Muscle of leg (tissue), 11 donors: ENCODE results near the gene ZNF827. TPM values are rescaled to one million over a fixed set of nuclear protein-coding genes. Genes with fewer than 3 reads are reported as not detected.

Experiments used
- DNase-seq: peaks from one replicate; pipeline ENCODE4 v3.0.0; 2013
- H3K27ac ChIP-seq: one replicate; pipeline ENCODE4 v1.5.1; 2013; ENCODE audit warnings: mild to moderate bottlenecking, low read length, control low read depth
- H3K27me3 ChIP-seq: one replicate; pipeline ENCODE4 v1.6.1; 2013; ENCODE audit warnings: low read length; ENCODE audit not compliant: control insufficient read depth, insufficient read depth
- H3K36me3 ChIP-seq: one replicate; pipeline ENCODE4 v1.6.1; 2013; ENCODE audit warnings: low read length; ENCODE audit not compliant: control insufficient read depth, insufficient read depth
- H3K4me1 ChIP-seq: one replicate; pipeline ENCODE4 v1.6.1; 2013; ENCODE audit warnings: low read length; ENCODE audit not compliant: control insufficient read depth, insufficient read depth
- H3K4me3 ChIP-seq: one replicate; pipeline ENCODE4 v1.5.1; 2013; ENCODE audit warnings: low read length, control low read depth
- H3K9me3 ChIP-seq: replicated peaks from 2 replicates; pipeline ENCODE4 v1.6.1; 2013; ENCODE audit warnings: low read depth, low read length; ENCODE audit not compliant: control insufficient read depth
- WGBS: methylation state at CpG from one replicate; pipeline ENCODE4 v1.1.5; 2013; ENCODE audit warnings: missing lambda C conversion rate; ENCODE audit not compliant: insufficient coverage; 5-methylcytosine and 5-hydroxymethylcytosine counted together
- polyA plus RNA-seq, 8 donors: library from polyadenylated mRNA; unstranded; fragments of 120-200 nt; gene quantifications; one replicate each; pipeline versions ENCODE4 v1.2.1 to v1.2.3, GENCODE V29; 2013; ENCODE audit warnings: inconsistent platforms in 1 of 8, low replicate concordance in 1 of 8; ENCODE audit not compliant: insufficient read length in 8 of 8, insufficient read depth in 1 of 8
- total RNA-seq: library from RNA; stranded (reverse); fragments of 120-200 nt; gene quantifications from one replicate; pipeline ENCODE4 v1.2.4, GENCODE V29; 2013

ZNF827 gene
- total and polyA plus RNA-seq, 9 donors: 13.2 to 19.1 (median 16.2) TPM

DNA sequence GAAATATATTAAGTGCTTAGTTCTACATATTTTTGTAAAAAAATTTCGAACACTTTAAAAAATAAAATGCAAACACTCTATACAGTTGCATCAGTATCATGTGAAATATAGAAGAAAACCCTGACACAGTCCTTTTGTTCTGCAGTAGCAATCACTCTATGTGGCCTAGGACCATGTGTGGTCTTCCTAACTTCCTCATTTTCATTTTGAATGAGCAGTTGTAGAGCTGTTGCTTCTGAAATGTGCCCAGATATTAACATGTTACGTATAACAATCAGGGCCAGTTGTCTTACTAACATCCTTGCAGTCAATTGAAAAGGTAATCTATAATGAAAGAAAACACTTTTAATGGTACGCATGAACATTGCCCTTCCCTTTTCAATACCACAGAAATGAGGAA is 107.9 kb downstream of the ZNF827 start:
- no peak overlapping the region for H3K27ac ChIP-seq
- no peak overlapping the region for H3K4me3 ChIP-seq
- peaks cover 9% of the 10 kb centered on the region for H3K36me3 ChIP-seq
- H3K27me3 ChIP-seq: no peaks in the 10 kb centered on the region
- H3K9me3 ChIP-seq: no peaks in the 10 kb centered on the region
- DNase-seq: peak; percentile 37
- WGBS: no CpG with 5 or more reads among the region's 3 CpGs
- H3K4me1 ChIP-seq: no peaks in the 10 kb centered on the region

DNA sequence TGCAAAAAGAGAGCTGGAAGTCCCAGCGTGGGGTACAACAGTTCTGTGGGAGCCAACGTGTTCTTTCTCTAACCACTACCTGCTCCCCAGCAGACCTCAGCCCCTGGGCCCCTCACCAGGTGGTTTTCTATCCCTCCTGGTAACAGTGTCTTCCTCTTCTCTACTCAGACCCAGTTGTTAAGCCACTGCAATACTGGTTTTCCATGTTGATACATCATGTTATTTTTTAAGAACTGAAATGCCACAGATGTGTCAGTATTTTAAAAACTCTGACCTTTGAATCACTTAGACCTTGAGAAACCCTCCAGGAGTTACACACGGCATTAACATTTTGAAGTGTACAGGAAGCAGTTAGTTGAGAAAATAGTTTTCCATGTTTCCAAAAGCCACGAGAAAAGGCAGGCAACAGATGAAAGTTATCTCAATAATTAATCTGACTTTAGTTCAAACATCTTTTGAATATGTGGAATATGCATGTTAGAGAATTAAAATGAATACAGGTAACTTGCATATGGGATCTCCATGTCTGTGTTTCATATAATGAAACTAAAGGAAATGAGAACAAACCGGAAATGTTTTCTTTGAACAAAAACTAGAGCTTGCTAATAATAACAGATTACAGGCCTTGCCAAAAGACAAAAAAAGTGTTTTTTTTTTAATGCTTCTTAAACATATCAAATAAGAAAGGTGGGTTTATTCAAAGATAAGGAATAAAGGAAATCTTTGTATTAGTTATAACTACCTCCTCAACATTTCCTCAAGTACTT is 108.8 kb downstream of the ZNF827 start:
- peaks cover 18% of the 10 kb centered on the region for H3K36me3 ChIP-seq
- no peaks in the 10 kb centered on the region for H3K9me3 ChIP-seq
- no peaks in the 10 kb centered on the region for H3K27me3 ChIP-seq
- H3K27ac ChIP-seq: no peak overlapping the region
- DNase-seq: no peak
- no peak overlapping the region for H3K4me3 ChIP-seq
- H3K4me1 ChIP-seq: no peaks in the 10 kb centered on the region
- WGBS: 69% methylated on average over 2 of the region's 5 CpGs

DNA sequence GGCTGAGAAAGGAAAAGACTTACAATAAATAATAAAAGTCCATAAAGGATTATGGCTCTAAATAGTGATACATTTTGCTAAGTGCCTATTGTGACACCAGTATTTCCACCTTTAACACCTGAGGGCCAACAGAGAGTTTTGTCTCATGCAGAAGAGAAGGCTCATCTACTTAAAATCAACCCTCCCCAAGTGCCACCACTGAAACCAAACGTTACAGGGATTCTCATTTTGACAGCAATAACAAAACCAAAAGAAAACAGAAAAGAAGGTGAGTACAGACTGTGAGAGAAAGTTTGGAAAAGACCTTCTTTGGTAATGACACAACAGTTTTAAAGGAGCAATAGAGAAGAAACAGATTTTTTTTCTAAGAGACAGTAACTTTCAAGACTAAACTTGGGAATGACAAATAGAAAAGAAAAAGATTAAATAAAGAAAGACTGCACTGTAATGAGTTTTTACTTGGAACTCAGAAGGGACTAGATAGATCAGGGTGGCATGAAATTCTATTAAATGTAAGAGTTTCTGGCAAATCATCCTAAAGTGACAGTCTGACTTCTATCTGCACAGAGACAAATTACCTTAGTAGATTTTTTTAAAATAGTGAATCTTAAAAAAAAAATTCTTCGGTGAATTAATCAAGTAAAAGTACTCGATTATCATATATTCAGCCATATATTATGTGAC is 109.7 kb downstream of the ZNF827 start:
- no peak for DNase-seq
- H3K4me3 ChIP-seq: no peak overlapping the region
- peaks cover 18% of the 10 kb centered on the region for H3K36me3 ChIP-seq
- H3K27me3 ChIP-seq: no peaks in the 10 kb centered on the region
- WGBS: no CpG with 5 or more reads among the region's 3 CpGs
- H3K4me1 ChIP-seq: no peaks in the 10 kb centered on the region
- no peaks in the 10 kb centered on the region for H3K9me3 ChIP-seq
- H3K27ac ChIP-seq: no peak overlapping the region

DNA sequence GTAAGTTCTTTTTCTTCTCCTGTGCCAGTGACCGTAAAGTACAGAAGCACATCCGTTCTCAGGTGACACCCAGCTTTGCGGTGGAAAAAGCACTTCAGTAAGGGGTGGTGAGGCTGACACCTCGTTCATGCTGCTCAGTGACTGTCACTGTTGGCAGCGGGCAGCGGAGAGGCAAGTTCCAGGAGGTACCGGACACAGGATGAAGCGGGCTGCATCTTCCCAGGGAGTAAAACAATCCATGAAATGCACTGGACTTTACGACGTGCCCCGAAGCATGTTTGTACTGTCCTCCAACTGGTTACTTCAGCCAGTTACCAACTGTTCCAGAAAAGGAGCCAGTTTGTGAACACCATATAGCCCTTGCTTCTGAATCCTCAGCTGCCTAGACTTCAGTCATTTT is 110.7 kb downstream of the ZNF827 start:
- H3K36me3 ChIP-seq: peaks cover 18% of the 10 kb centered on the region
- no peak overlapping the region for H3K4me3 ChIP-seq
- 75% methylated on average over 5 of the region's 11 CpGs for WGBS
- H3K9me3 ChIP-seq: no peaks in the 10 kb centered on the region
- H3K27ac ChIP-seq: no peak overlapping the region
- H3K4me1 ChIP-seq: no peaks in the 10 kb centered on the region
- H3K27me3 ChIP-seq: no peaks in the 10 kb centered on the region
- DNase-seq: no peak

DNA sequence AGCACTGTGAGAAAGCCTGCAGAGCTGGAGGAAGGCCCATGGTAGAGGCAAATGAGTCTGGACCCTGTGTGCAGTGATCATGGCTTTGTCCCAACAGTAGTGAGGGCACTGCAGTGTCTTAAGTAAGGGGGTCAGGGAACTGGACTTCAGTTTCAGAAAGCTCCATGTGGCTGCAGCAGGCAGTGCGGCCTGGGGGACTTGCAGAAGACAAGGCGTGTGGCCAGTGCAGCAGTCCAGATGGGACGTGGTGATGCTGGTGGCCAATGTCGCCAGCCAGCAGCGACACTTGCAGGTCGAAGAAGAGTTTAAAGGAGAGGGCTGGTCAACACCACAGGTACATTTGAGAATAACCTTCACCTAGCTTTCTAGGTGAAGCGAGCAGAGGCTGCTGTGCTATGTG is 113.4 kb downstream of the ZNF827 start:
- Histone ChIP-seq H3K27ac (no peak overlapping the region), H3K4me1 (peaks cover 3% of the 10 kb centered on the region), H3K27me3 (no peaks in the 10 kb centered on the region), H3K36me3 (peaks cover 20% of the 10 kb centered on the region), H3K4me3 (no peak overlapping the region), H3K9me3 (no peaks in the 10 kb centered on the region)
- WGBS: 90% methylated on average over 6 of the region's 7 CpGs
- DNase-seq: no peak

DNA sequence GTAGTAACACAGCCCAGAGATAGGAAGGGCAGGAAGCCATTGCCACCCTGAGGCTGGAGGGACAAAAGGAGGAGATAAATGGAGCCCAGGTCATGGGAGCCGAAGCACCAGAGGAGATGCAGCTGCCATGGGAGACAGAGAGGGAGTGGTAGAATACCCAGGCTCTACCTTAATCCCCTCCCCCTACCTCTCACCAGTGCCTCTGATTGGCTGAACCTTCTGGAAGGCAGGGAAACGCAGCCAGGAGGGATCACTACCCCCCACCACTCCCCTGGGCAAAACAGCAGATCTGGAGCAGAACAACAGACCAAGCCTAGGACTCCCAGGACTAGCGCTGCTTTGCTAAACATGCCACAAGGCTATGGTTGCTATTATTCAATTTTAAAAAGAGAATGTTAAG is 114.2 kb downstream of the ZNF827 start:
- no peaks in the 10 kb centered on the region for H3K9me3 ChIP-seq
- H3K36me3 ChIP-seq: peaks cover 20% of the 10 kb centered on the region
- H3K27ac ChIP-seq: no peak overlapping the region
- H3K4me1 ChIP-seq: peaks cover 9% of the 10 kb centered on the region
- WGBS: no CpG with 5 or more reads among the region's 3 CpGs
- H3K4me3 ChIP-seq: no peak overlapping the region
- DNase-seq: no peak
- H3K27me3 ChIP-seq: no peaks in the 10 kb centered on the region

DNA sequence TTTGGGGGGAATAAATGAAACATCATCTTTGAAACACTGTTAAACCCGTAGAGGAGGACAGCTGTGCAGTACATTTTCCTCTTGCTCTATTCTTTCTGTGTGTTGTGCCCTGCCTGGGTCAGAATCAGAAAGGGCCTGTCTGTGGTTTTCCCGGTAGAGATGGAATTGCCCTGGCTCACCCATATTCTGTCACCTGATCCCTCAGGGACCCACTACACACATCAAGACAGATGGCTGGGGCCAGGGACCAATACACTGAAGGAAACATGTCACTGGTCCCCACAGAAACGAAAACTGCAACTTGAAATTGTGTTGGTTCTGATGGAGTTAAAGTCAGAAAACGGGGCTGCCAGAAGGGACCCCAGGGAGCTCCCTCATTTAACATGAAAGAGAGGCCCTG is 114.9 kb downstream of the ZNF827 start:
- Histone ChIP-seq H3K27me3 (no peaks in the 10 kb centered on the region), H3K27ac (no peak overlapping the region), H3K9me3 (no peaks in the 10 kb centered on the region), H3K36me3 (peaks cover 20% of the 10 kb centered on the region), H3K4me1 (peaks cover 16% of the 10 kb centered on the region), H3K4me3 (no peak overlapping the region)
- no peak for DNase-seq
- WGBS: 61% methylated on average over 2 of the region's 4 CpGs

DNA sequence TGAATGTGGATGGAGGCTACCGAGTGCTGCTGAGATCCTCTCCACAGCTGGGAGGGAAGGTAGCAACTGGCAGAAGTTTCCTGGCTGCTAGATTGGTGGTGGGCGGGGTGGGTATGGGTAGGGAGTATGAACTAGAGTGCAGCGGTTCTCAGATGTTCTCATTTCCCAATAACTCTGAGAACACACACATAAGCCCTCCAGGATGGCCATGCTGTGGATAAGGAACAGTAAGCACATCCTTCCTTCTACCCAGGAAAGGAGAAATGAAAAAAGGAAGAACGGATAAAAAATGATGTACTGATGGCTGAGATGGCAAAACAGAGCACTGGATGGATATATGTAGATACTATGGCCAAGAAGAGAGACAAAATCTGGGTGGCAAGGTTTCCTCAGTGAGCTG is 116.0 kb downstream of the ZNF827 start:
- no peak overlapping the region for H3K4me3 ChIP-seq
- H3K27me3 ChIP-seq: no peaks in the 10 kb centered on the region
- no peak overlapping the region for H3K27ac ChIP-seq
- H3K9me3 ChIP-seq: no peaks in the 10 kb centered on the region
- peaks cover 20% of the 10 kb centered on the region for H3K36me3 ChIP-seq
- DNase-seq: no peak
- WGBS: 100% methylated on average over 1 of the region's 4 CpGs
- H3K4me1 ChIP-seq: peaks cover 21% of the 10 kb centered on the region

DNA sequence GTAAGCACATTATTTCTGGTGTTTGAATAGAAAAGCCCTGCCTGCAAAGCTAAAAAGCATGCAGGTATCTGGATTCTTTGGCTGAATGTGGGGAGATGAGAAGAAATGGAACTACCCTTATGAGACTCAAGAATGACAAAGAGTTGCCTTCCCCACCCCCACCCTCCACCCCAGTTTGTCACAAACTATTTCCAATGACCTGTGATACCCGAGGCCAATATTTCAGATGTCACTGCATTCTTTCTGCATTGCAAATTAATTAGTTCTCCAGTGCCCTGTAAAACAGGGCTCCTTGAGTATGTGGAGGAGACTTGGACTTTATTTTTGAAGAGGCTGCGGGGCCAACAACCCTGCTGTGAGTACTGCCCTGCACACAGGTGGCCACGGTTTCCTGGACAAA is 116.4 kb downstream of the ZNF827 start:
- no peak for DNase-seq
- Histone ChIP-seq H3K36me3 (peaks cover 21% of the 10 kb centered on the region), H3K4me1 (peaks cover 21% of the 10 kb centered on the region), H3K27ac (no peak overlapping the region), H3K9me3 (no peaks in the 10 kb centered on the region), H3K27me3 (no peaks in the 10 kb centered on the region), H3K4me3 (no peak overlapping the region)
- WGBS: 80% methylated on average over 2 of the region's 3 CpGs

DNA sequence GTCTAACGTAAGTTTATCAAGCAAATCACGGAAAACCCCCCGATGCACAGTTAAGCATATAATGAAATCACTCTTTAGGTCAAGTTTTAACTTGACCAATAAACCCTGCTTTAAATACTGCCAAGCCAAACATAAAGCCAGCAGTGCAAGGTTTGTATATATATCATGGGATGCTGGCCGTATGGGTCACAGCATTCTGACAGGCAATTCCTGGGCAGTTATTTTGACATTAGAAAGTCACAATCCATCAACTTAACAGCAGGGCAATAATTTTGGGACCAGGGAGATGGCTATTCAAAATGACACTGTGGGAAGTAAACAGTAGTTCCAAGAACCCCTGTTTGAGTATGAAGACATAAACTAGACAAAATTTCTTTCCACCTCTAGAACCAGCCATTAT is 116.9 kb downstream of the ZNF827 start:
- no peak overlapping the region for H3K27ac ChIP-seq
- no CpG with 5 or more reads among the region's 4 CpGs for WGBS
- peaks cover 19% of the 10 kb centered on the region for H3K36me3 ChIP-seq
- H3K4me1 ChIP-seq: peaks cover 21% of the 10 kb centered on the region
- H3K4me3 ChIP-seq: no peak overlapping the region
- no peaks in the 10 kb centered on the region for H3K27me3 ChIP-seq
- no peaks in the 10 kb centered on the region for H3K9me3 ChIP-seq
- no peak for DNase-seq
